KMS-11 (cell line): ENCODE data around the gene MIR17HG.
"Not testable (repeated sequence)": the region's sequence is repeated elsewhere in the genome, so short reads cannot be mapped to it uniquely, and the experiment has no call there.

Experiments used
- H2AFZ ChIP-seq: fragments of 200-600 bp; sonication (generic); 2 replicates; pipeline ENCODE4 v1.6.1; 2016; ENCODE audit warnings: antibody characterized with exemption, mixed run types, low read depth
- H3K27ac ChIP-seq: fragments of 200-600 bp; sonication (generic); 2 replicates; pipeline ENCODE4 v1.6.1; 2016; ENCODE audit warnings: mild to moderate bottlenecking, mixed run types
- H3K27me3 ChIP-seq: fragments of 200-600 bp; sonication (generic); 2 replicates; pipeline ENCODE4 v1.6.1; 2017; ENCODE audit warnings: mild to moderate bottlenecking, low read depth, mixed run types, moderate library complexity; ENCODE audit not compliant: insufficient read depth
- H3K36me3 ChIP-seq: fragments of 200-600 bp; sonication (generic); 2 replicates; pipeline ENCODE4 v1.6.1; 2017; ENCODE audit warnings: mild to moderate bottlenecking, mixed run types; ENCODE audit not compliant: insufficient read depth
- H3K4me1 ChIP-seq: fragments of 200-600 bp; sonication (generic); 2 replicates; pipeline ENCODE4 v1.6.1; 2016; ENCODE audit warnings: mild to moderate bottlenecking, low read depth, mixed run types; ENCODE audit not compliant: poor library complexity, severe bottlenecking
- H3K4me2 ChIP-seq: fragments of 200-600 bp; sonication (generic); 2 replicates; pipeline ENCODE4 v1.7.0; 2016; ENCODE audit warnings: mild to moderate bottlenecking, mixed run types
- H3K4me3 ChIP-seq: fragments of 200-600 bp; sonication (generic); IDR thresholded peaks from 2 replicates; pipeline ENCODE4 v1.6.1; 2017; ENCODE audit warnings: low read depth, low read length, mixed read lengths; ENCODE audit not compliant: insufficient read depth
- H3K79me2 ChIP-seq: fragments of 200-600 bp; sonication (generic); 2 replicates; pipeline ENCODE4 v1.6.1; 2016; ENCODE audit warnings: low read depth, mixed run types; ENCODE audit not compliant: insufficient read depth
- H3K9ac ChIP-seq: fragments of 200-600 bp; sonication (generic); 2 replicates; pipeline ENCODE4 v1.6.1; 2016; ENCODE audit warnings: mild to moderate bottlenecking, mixed run types
- H4K20me1 ChIP-seq: fragments of 200-600 bp; sonication (generic); 2 replicates; pipeline ENCODE4 v1.6.1; 2016; ENCODE audit warnings: mild to moderate bottlenecking, mixed run types; ENCODE audit not compliant: insufficient read depth
- CTCF ChIP-seq: fragments of 200-600 bp; sonication (generic); conservative IDR thresholded peaks from 2 replicates; pipeline ENCODE4 v1.6.1; 2017; ENCODE audit warnings: low read depth, mild to moderate bottlenecking, antibody characterized with exemption, low read length, moderate library complexity, mixed read lengths

Gene MIR17HG

GRCh38 chr13:91318886-91319285 lies 28.6 kb upstream of the MIR17HG start:
- no peak overlapping the region for H3K4me3 ChIP-seq
- H2AFZ ChIP-seq: peak overlapping the region; percentile 47; the same call in 1 of the 2 replicates
- peak overlapping the region; percentile 39; the same call in 1 of the 2 replicates for H3K4me2 ChIP-seq
- no peaks in the 10 kb centered on the region for H3K36me3 ChIP-seq
- H3K79me2 ChIP-seq: no peaks in the 10 kb centered on the region
- H3K27ac ChIP-seq: no peak overlapping the region
- no peaks in the 10 kb centered on the region for H4K20me1 ChIP-seq
- H3K4me1 ChIP-seq: peaks cover 14% of the 10 kb centered on the region
- no peak overlapping the region for H3K9ac ChIP-seq
- no peak for TF ChIP-seq CTCF
- no peaks in the 10 kb centered on the region for H3K27me3 ChIP-seq

DNA sequence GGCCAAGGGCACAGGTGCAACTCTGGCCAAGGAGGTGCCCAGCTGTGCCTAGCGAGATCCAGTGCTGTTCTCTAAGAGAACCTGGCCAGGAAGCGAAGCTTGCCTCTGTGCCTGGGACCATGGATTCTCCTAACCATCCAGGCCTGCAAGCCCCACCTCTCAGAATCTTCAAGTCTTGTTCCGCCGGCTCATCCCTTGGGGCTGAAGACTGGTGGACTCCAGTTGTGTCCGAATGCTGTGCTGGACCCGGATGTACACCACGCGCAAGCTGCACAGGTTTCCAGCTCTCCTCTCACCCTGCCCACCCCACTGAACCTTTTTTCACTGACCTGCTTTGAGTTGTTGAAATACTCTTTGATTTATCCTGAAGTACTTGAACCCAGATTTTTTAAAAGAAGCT lies 27.5 kb upstream of the MIR17HG start:
- Histone ChIP-seq H3K9ac (no peak overlapping the region), H3K27ac (no peak overlapping the region), H3K27me3 (no peaks in the 10 kb centered on the region), H3K79me2 (no peaks in the 10 kb centered on the region), H2AFZ (no peak overlapping the region), H3K4me3 (no peak overlapping the region), H3K4me1 (peaks cover 14% of the 10 kb centered on the region), H4K20me1 (no peaks in the 10 kb centered on the region), H3K4me2 (no peak overlapping the region), H3K36me3 (no peaks in the 10 kb centered on the region)
- TF ChIP-seq CTCF: no peak

GRCh38 chr13:91320990-91321389 lies 26.5 kb upstream of the MIR17HG start:
- not testable (repeated sequence) for H2AFZ ChIP-seq, H3K9ac ChIP-seq, H3K36me3 ChIP-seq, H4K20me1 ChIP-seq, H3K79me2 ChIP-seq, H3K27ac ChIP-seq, H3K27me3 ChIP-seq, H3K4me3 ChIP-seq, H3K4me2 ChIP-seq
- H3K4me1 ChIP-seq: peaks cover 14% of the 10 kb centered on the region

DNA sequence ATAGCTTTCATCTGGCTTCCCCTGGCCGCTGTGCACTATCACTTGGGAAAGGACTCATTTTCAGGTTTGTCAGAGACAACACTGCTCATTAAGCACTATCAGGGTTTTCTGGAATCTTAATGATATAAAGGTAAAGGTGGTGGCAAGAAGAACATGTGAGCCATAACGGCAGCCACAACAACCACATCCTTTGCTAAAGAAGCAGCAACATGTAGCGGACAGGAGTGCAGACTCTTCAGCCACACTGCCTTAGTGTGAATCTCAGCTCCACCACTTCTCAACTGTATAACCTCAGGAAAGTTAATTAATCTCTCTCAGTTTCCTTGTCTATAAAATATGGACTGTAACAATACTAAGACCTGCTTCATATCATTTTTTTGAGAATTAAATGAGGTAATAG lies 24.1 kb upstream of the MIR17HG start:
- Histone ChIP-seq H3K27ac (no peak overlapping the region), H3K4me2 (no peak overlapping the region), H2AFZ (no peak overlapping the region), H3K4me1 (peaks cover 8% of the 10 kb centered on the region), H3K4me3 (no peak overlapping the region), H3K9ac (no peak overlapping the region), H4K20me1 (no peaks in the 10 kb centered on the region), H3K79me2 (no peaks in the 10 kb centered on the region), H3K27me3 (no peaks in the 10 kb centered on the region), H3K36me3 (no peaks in the 10 kb centered on the region)
- no peak for TF ChIP-seq CTCF

- H3K4me1 ChIP-seq: peaks cover 8% of the 10 kb centered on the region
- no peaks in the 10 kb centered on the region for H3K27me3 ChIP-seq
- no peaks in the 10 kb centered on the region for H4K20me1 ChIP-seq
- H3K9ac ChIP-seq: no peak overlapping the region
- no peaks in the 10 kb centered on the region for H3K36me3 ChIP-seq
- no peak overlapping the region for H2AFZ ChIP-seq
- H3K4me3 ChIP-seq: no peak overlapping the region
- no peak for TF ChIP-seq CTCF
- H3K79me2 ChIP-seq: no peaks in the 10 kb centered on the region
- H3K27ac ChIP-seq: no peak overlapping the region
- no peak overlapping the region for H3K4me2 ChIP-seq
Observed at GRCh38 chr13:91326146-91326545, 21.3 kb upstream of the MIR17HG start.
